GM19238 (cell line): ENCODE measurements around the gene CDH13.

ENCODE experiments used
- DNase-seq: peaks from one replicate; pipeline ENCODE4 v3.0.0; 2011; ENCODE audit warnings: low spot score; ENCODE audit not compliant: insufficient read length

CDH13 gene

GRCh38 chr16:82993415-82993814 lies 366.6 kb downstream of the CDH13 start:
- DNase-seq: no peak

DNA sequence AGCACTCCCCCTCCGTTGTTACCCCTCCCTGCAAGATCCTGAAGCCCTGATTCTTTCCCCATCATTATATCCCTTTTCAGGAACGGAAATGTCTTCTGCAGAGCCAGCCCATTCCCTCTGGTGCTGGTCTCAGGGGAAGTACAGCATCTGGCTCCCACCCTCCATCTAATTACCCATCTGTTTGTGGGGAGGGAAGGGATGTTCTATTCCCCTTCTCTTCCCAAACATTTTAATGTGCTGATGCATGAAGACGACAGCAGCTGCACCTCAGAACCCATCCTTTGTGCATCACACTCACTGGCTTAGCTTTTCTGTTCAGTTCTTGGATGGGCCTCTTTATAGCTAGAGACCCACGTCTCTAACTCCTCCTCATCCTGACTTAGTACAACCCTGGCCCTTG lies 367.2 kb downstream of the CDH13 start:
- DNase-seq: no peak

DNA sequence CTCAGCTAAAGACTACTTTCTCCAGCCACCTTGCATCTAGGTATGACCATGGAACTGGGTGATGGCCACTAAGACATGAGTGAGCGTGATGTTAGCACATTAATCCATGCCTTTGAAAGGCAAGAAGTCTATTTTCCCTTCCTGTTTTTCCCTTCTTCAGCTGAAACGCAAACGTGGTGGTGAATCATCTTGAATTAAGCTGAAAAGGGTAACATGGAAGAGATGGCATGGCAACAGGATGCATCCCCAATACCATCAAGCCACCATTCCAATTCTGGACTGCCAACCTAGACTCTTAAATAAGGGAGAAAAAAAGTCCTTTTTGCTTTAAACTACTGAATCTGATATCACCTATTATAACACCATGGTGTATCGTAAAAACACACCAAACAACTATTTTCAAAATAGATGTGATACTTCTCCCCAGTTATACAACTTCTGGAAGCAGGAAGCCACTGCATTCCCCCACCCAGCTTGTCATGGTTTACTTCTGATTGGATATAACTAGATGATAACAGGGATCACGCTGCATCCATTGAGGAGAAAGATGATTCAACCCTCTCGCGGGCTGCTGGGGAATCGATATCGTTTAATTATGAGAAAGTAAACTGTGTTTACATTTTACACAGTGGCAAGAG lies 368.6 kb downstream of the CDH13 start:
- DNase-seq: no peak

DNA sequence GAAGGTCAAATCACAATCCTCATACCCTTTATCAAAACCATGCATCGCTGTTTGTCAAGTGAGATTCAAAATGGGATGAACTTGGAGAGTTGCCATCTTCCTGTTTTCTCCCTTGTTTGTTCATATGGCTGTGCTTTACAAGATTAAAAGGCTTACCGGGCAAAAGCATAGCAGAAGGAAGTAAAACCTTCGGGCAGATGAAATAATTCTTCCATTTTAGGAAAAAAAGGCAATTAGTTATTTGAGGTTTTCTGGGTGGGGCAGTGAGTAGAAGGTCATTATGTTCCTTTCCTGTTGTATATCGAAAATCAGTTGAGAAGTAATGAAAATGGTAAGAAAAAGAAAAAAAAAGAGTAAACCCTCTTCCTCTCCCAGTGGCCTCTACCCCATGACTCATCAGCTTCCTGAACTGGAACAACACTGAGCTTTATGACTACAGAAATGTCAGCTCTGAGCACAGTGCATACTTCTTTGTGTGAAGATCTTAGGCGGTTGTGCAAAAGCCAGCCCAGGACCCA lies 369.2 kb downstream of the CDH13 start:
- no peak for DNase-seq

DNA sequence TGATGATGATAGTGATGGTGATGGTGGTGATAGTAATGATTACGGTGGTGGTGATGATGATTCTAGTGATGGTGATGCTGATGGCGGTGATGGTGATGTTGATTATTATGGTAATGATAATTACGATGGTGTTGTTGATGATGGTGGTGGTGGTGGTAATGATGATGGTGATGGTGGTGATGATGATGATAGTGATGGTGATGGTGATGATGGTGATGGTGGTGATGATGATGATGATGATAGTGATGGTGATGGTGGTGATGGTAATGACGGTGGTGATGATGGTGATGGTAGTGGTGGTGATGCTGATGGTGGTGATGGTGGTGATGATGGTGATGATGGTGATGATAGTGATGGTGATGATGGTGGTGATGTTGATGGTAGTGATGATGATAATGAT lies 370.0 kb downstream of the CDH13 start:
- DNase-seq: no peak

DNA sequence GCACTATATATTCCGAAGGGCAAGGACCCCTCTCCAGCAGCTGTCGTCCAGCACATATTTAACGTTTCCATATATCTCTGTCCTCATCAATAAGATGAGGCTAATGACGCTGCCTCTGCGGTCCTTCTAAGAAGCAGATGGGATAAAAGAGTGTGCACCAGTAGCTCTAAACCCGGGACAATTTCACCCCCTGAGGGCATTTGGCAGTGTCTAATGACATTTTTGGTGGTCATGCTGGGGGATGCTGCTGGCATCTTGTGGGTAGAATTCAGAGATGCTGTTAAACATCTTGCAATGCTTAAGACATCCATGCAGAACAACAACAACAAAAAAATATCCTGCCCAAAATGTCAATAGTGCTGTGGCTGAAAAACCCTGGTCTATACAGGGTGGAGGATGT lies 372.9 kb downstream of the CDH13 start:
- no peak for DNase-seq

DNA sequence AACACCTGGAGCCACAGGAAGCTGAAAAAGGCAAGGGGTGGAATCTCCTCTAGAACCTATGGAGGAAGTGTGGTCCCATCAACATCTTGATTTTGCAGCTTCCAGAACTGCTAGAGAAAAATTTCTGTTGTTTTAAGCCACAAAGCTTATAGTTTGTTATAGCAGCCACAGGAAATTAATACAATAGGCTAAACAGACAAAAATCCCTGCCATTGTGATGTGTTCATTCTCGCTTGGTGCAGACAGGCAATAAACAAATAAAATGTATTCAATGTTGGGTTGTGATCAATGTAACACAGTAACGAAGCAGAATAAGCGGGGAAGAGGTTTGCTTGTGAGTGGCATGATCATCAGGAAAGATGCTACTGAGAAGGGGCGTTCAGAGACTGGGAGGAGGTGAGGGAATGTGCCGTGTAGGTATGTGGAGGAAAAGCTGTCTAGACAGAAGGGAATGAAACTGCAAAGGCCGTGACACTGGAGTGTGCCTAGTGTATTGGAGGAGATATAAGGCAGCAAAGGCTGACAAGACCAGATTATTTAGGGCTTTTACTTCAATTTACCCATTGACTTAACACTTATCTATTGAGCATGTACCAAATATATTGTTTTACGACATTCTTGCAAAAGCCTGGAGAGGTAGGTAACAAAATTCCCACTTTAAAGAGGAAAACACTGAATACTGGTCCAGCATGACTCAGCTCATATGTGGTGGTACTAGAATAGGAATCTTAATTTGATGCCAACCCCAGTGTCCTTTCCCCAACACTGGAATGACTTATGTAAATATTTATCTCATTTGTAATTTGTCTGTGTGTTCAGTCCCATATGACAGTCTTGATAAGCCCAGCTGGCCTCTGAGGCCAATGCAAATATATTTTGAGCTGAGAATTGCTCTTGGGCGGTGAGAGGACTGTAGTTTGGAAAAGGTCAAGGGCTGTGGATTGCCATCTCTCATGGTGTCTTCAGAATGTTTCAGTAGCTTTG lies 375.9 kb downstream of the CDH13 start:
- no peak for DNase-seq

DNA sequence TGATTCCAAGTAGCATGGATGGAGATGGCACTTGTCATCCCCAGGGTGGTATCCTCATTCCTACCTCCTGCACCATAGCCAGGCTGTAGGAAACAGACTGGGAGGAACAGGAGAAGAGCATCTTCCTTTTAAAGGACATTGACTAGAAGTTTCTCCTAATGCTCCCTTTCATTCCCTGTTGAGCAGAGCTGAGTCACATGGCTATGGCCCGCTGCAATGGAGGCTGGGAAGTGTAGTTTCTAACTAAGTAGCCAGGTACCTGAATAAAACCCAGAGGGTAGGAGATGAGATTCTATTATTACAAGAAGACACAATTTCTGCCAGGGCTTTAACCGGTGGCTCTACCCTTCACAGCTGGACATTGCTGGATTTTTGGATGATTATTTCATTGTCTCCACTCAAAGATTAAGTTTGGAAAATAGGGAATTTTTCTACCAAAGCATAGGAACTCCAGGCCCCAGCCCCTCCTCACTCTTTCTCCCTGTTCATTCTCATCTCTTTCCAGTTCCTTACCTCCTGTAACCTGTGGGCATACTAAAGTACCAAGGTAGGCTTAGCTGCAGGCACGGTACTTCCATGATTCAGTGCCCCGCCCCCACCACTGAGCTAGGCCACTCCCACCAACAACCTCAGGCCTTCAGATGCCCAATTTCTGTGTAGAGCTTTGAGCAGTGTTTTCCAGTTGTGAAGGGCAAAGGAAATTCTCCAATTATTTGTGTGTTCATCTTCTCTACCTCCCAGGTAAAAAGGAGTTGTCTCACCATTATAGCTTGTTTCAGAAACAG lies 378.3 kb downstream of the CDH13 start:
- DNase-seq: no peak

DNA sequence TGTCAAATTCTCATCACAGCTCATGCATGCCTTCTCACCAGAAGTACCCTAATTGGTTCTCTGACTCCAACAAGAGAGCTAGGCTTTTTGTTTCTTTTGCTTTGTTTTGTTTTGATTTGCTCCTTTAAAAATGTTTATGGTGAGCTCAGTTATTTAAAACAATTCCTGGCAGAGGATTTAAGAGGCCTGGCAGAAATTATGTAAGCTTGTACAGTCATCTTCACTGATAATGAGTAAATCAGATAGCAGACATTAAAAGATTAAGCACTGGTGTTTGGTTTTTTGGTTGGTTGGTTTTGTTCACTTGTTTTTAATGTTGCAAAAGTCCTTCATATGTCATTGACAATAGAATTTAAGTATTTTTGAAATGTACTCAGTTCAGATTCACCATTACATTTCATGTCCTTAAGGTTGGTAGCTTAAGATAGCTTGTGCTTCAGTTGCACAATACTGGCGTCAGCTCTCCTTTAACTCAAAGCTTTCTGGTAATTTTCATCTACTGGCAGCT lies 378.9 kb downstream of the CDH13 start:
- DNase-seq: no peak

GRCh38 chr16:83010776-83011720 lies 384.3 kb downstream of the CDH13 start:
- no peak for DNase-seq

GRCh38 chr16:83011939-83012338 lies 385.2 kb downstream of the CDH13 start:
- no peak for DNase-seq

DNA sequence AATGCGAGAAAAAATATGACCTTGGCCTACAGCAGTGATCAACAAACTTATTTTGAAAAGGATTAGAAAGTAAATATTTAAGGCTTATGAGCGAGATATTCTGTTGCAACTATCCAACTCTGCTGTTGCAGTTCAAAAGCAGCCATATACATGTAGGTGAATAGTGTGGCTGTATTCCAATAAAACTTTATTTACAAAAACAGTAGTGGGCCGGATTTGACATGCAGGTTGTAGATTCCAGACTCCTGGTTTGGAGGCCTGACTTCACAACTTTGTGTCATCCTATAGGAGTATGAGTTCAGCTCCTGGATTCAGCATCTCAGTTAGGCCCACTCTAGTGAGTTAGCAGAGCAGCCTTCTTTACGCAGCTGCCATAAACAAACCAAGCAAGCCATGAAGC lies 386.3 kb downstream of the CDH13 start:
- DNase-seq: no peak

DNA sequence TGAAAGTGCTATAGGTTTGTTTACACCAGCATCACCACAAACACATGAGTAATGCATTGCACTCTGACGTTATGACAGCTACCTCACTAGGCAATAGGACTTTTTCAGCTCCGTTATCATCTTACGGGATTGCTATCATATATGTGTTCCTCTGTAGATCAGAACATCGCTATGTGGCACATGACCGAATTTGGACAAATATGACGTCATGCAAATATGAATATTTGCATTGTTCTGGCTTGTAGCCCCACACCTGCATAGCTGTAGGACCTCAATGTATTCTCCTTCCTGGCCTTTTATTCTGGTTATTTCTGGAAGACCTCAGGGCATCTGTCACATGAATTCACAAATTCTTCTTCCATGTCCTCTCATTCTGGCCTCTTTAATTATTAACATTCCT lies 393.2 kb downstream of the CDH13 start:
- no peak for DNase-seq

GRCh38 chr16:83021045-83021444 lies 394.3 kb downstream of the CDH13 start:
- DNase-seq: no peak

DNA sequence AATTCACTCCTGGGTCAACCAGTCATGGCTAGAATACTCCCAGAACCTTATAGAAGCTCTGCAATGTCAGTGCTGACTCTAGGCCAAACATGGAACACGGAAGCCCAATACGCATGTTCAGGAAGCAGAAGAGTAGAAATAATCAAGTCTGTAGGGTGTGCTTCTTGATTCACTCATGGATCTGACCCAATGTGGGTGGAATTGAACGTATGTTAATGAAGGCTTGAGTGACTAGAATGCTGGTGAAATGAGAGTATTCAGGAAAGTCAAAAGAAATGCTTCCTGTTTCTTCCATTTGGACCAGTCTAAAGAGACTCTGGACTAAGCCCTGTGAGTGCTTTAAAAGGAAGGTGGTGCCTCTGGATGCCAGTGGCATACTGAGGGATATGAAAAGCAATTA lies 395.0 kb downstream of the CDH13 start:
- DNase-seq: no peak

DNA sequence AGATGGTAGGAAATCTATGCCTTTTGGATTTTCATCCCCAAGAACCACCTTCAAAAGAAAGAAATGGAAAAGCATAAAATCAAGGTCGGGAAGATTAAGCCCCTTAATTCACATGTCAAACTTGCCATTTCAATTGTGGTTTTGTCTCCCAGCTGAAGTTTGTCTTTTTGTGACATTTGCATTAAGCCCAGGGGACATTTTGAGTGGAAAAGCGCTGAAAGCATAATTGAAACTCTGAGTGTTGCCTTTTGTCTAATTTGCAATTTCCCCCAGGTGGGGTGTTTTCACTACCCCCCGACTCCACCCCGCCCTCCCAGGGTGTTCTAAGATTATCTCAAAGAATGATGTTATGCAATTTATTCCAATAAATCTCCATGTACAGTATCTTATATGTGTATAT lies 396.2 kb downstream of the CDH13 start:
- DNase-seq: no peak

GRCh38 chr16:83023640-83024039 lies 396.9 kb downstream of the CDH13 start:
- DNase-seq: no peak

- no peak for DNase-seq
Measured at GRCh38 chr16:83027973-83028372, 401.2 kb downstream of the CDH13 start.

- no peak for DNase-seq
Measured at GRCh38 chr16:83029467-83029866, 402.7 kb downstream of the CDH13 start.

DNA sequence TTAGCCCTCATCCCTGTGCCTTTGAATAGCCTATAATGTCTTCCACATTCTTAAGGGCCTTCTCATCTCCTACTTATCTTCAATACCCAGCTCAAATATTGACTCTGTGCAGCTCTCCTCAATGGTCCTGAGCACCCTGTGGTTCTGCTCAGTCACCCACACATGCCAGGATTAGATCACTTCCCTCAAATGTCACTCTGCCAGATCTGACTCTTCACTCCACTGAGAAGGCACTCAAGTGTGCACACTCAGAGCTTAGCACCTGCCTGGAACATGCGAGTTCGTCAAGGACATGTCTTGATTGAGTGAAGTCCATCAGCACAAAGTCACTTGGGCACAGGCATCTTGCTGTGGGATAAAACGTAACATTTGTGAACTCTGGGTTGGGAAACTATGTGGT lies 404.8 kb downstream of the CDH13 start:
- DNase-seq: no peak
